HepG2 (cell line): ENCODE data around the gene SCRN3. TPM values are rescaled to one million over a fixed set of nuclear protein-coding genes. Genes with fewer than 3 reads are reported as not detected.

Experiments
- ARID5B ChIP-seq: IDR thresholded peaks from 2 replicates; pipeline ENCODE4 v1.4.0; 2020; ENCODE audit warnings: mild to moderate bottlenecking, missing genetic modification reagents
- CEBPG ChIP-seq: IDR thresholded peaks from 2 replicates; pipeline ENCODE4 v1.6.1; 2016
- FOXA1 ChIP-seq, 2 experiments: fragments of 450-650 bp in 1 of 2; sonication (generic) in 1 of 2; formaldehyde crosslinking in 1 of 2; IDR thresholded peaks; 2 replicates each; pipeline versions ENCODE4 v1.4.0 to v1.6.1; 2016 to 2020; ENCODE audit warnings: missing genetic modification reagents in 1 of 2
- FOXA3 ChIP-seq: IDR thresholded peaks from 2 replicates; pipeline ENCODE4 v1.6.1; 2016; ENCODE audit warnings: missing genetic modification reagents, missing compliant biosample characterization
- GABPA ChIP-seq, 2 experiments: IDR thresholded peaks; 2 replicates each; pipeline ENCODE4 v1.6.1; 2011 to 2016; ENCODE audit warnings: low read depth in 2 of 2, low read length in 1 of 2, missing biosample characterization in 1 of 2, missing genetic modification characterization in 1 of 2
- GFI1 ChIP-seq: sonication (generic); formaldehyde crosslinking; IDR thresholded peaks from 2 replicates; pipeline ENCODE4 v1.5.0; 2020; ENCODE audit warnings: missing genetic modification reagents, mild to moderate bottlenecking, borderline replicate concordance
- HDAC6 ChIP-seq: fragments of 200-600 bp; sonication (generic); IDR thresholded peaks from 2 replicates; pipeline ENCODE4 v1.7.0; 2017; ENCODE audit warnings: mild to moderate bottlenecking, antibody characterized with exemption, low read length, low read depth
- HHEX ChIP-seq: IDR thresholded peaks from 2 replicates; pipeline ENCODE4 v1.6.1; 2016; ENCODE audit warnings: control low read depth
- IKZF1 ChIP-seq: fragments of 450-650 bp; IDR thresholded peaks from 2 replicates; pipeline ENCODE4 v1.7.1; 2016
- MIXL1 ChIP-seq: IDR thresholded peaks from 2 replicates; pipeline ENCODE4 v1.6.1; 2016
- SIX4 ChIP-seq: sonication (generic); formaldehyde crosslinking; IDR thresholded peaks from 2 replicates; pipeline ENCODE4 v1.4.0; 2020; ENCODE audit warnings: missing genetic modification reagents
- SOX13 ChIP-seq, 3 experiments: fragments of 450-650 bp in 1 of 3; sonication (generic) in 1 of 3; formaldehyde crosslinking in 1 of 3; IDR thresholded peaks in 2 of 3; conservative IDR thresholded peaks in 1 of 3; 2 replicates each; pipeline versions ENCODE4 v1.5.0 to v1.6.1; 2016 to 2020; ENCODE audit warnings: antibody characterized with exemption in 1 of 3, mild to moderate bottlenecking in 1 of 3, missing compliant biosample characterization in 1 of 3, missing genetic modification reagents in 1 of 3, moderate library complexity in 1 of 3
- THAP11 ChIP-seq: IDR thresholded peaks from 2 replicates; pipeline ENCODE4 v1.6.1; 2016; ENCODE audit warnings: missing biosample characterization, missing genetic modification reagents
- ZNF34 ChIP-seq: sonication (generic); formaldehyde crosslinking; IDR thresholded peaks from 2 replicates; pipeline ENCODE4 v1.4.0; 2020; ENCODE audit warnings: mild to moderate bottlenecking, missing genetic modification reagents, borderline replicate concordance
- polyA plus RNA-seq, 8 experiments: library from polyadenylated mRNA; depleted of rRNA in 3 of 8; stranded (reverse) in 7 of 8; unstranded in 1 of 8; fragments of >200 nt; fragmentation: Illumina TruSeq in 4 of 8; extraction: Trizol in 4 of 8; gene quantifications; 2 replicates each; pipeline versions ENCODE4 v1.2.1 to v1.2.3, GENCODE V29; 2011 to 2016; ENCODE audit warnings: low read depth in 4 of 8, missing spikeins in 1 of 8, mixed read lengths in 1 of 8; ENCODE audit not compliant: insufficient read depth in 1 of 8
- total RNA-seq, 5 experiments: library from RNA; depleted of rRNA; stranded (reverse); fragments of >200 nt; fragmentation: Illumina TruSeq; extraction: Trizol; gene quantifications; 2 replicates each; pipeline ENCODE4 v1.2.3, GENCODE V29; 2016; ENCODE audit warnings: low read depth in 1 of 5
- TF ChIP-seq, protein P1 (sequence below): sonication (generic); formaldehyde crosslinking; IDR thresholded peaks from 2 replicates; pipeline ENCODE4 v1.4.0; 2020; ENCODE audit warnings: missing genetic modification reagents
- TF ChIP-seq, protein P2 (sequence below): sonication (generic); formaldehyde crosslinking; IDR thresholded peaks from 2 replicates; pipeline ENCODE4 v1.4.0; 2020; ENCODE audit warnings: missing genetic modification reagents

SCRN3 gene
- total and polyA plus RNA-seq, 2 of the 13 experiments (the other 11 are each of a cell fraction or from before 2014, with no cell fraction given), result 6.6 to 11.3 TPM

DNA sequence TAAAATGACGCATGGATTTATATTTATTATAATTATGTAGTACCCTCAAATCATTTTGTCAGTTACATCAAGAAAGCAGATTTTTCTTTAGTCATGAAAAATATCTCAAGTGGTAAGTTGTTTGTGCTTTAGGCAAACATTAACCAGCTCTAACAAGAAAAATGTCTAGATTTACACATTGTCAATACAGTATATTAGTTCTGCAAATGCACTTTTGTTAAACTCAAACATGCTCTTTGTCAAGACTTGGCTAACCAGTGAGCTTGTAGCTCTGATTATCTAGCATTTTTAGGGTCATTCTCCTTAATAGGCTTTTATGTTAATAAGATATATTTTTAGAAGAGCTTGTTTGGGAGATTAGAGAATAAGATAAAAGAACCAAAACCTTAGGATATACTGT lies 32.7 kb downstream of the SCRN3 start (continued):
- TF ChIP-seq THAP11 (CRISPR knock-in tag) (peak; percentile 22; the same call in 1 of the 2 replicates), HHEX (CRISPR knock-in tag) (peak; percentile 73), FOXA3 (CRISPR knock-in tag) (peak; percentile 91), ARID5B (CRISPR knock-in tag) (peak; percentile 78), ZNF34 (CRISPR knock-in tag) (no peak), MIXL1 (CRISPR knock-in tag) (peak; percentile 71; the same call in 1 of the 2 replicates), FOXA1 (IDR thresholded peaks at IDR 0.05) (peak; percentile 38; the same call in 1 of the 2 replicates), FOXA1 (CRISPR knock-in tag; IDR thresholded peaks at IDR 0.05) (peak; percentile 71), GFI1 (CRISPR knock-in tag) (peak; percentile 73), HDAC6 (no peak), SOX13 (IDR thresholded peaks at IDR 0.05) (no peak), SOX13 (CRISPR knock-in tag; conservative IDR thresholded peaks at IDR 0.05 in 1 of 2, IDR thresholded peaks at IDR 0.05 in 1 of 2) (peak in 1 of 2 experiments; percentile 76; a peak in 2 of 4 replicates), IKZF1 (no peak), GABPA (IDR thresholded peaks at IDR 0.05; ENCODE audit: low read depth, low read length) (no peak), GABPA (CRISPR knock-in tag; IDR thresholded peaks at IDR 0.05; ENCODE audit: low read depth) (peak; percentile 31; the same call in 1 of the 2 replicates), SIX4 (peak; percentile 26; the same call in 1 of the 2 replicates), CEBPG (CRISPR knock-in tag) (0 out of 2 replicates have a peak, but pooled peaks have one; percentile 23)
- TF ChIP-seq, protein P1, sequence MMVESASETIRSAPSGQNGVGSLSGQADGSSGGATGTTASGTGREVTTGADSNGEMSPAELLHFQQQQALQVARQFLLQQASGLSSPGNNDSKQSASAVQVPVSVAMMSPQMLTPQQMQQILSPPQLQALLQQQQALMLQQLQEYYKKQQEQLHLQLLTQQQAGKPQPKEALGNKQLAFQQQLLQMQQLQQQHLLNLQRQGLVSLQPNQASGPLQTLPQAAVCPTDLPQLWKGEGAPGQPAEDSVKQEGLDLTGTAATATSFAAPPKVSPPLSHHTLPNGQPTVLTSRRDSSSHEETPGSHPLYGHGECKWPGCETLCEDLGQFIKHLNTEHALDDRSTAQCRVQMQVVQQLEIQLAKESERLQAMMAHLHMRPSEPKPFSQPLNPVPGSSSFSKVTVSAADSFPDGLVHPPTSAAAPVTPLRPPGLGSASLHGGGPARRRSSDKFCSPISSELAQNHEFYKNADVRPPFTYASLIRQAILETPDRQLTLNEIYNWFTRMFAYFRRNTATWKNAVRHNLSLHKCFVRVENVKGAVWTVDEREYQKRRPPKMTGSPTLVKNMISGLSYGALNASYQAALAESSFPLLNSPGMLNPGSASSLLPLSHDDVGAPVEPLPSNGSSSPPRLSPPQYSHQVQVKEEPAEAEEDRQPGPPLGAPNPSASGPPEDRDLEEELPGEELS (CRISPR knock-in tag), result peak; percentile 33; the same call in 1 of the 2 replicates
- TF ChIP-seq, protein P2, sequence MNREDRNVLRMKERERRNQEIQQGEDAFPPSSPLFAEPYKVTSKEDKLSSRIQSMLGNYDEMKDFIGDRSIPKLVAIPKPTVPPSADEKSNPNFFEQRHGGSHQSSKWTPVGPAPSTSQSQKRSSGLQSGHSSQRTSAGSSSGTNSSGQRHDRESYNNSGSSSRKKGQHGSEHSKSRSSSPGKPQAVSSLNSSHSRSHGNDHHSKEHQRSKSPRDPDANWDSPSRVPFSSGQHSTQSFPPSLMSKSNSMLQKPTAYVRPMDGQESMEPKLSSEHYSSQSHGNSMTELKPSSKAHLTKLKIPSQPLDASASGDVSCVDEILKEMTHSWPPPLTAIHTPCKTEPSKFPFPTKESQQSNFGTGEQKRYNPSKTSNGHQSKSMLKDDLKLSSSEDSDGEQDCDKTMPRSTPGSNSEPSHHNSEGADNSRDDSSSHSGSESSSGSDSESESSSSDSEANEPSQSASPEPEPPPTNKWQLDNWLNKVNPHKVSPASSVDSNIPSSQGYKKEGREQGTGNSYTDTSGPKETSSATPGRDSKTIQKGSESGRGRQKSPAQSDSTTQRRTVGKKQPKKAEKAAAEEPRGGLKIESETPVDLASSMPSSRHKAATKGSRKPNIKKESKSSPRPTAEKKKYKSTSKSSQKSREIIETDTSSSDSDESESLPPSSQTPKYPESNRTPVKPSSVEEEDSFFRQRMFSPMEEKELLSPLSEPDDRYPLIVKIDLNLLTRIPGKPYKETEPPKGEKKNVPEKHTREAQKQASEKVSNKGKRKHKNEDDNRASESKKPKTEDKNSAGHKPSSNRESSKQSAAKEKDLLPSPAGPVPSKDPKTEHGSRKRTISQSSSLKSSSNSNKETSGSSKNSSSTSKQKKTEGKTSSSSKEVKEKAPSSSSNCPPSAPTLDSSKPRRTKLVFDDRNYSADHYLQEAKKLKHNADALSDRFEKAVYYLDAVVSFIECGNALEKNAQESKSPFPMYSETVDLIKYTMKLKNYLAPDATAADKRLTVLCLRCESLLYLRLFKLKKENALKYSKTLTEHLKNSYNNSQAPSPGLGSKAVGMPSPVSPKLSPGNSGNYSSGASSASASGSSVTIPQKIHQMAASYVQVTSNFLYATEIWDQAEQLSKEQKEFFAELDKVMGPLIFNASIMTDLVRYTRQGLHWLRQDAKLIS (CRISPR knock-in tag), result no peak
